Astrocyte (in vitro differentiated cells and primary cell): ENCODE data around the gene STON2. TPM values are rescaled to one million over a fixed set of nuclear protein-coding genes. Genes with fewer than 3 reads are reported as not detected.

Experiments
- DNase-seq: peaks from one replicate; pipeline ENCODE4 v3.0.0-alpha.2; 2010; ENCODE audit warnings: low read depth
- FAIRE-seq: peaks from 2 replicates; lab custom pipeline; 2011; peaks lifted over from hg19 to GRCh38; lab: Jason Lieb, UNC
- H2AFZ ChIP-seq: 2 replicates; pipeline ENCODE4 v1.6.0; 2012; ENCODE audit warnings: low read depth, low read length, inconsistent platforms
- H3K27ac ChIP-seq: 2 replicates; pipeline ENCODE4 v1.5.1; 2011; ENCODE audit warnings: low read depth, low read length, inconsistent platforms
- H3K27me3 ChIP-seq: 2 replicates; pipeline ENCODE4 v1.6.0; 2011; ENCODE audit warnings: low read length, inconsistent platforms; ENCODE audit not compliant: insufficient read depth
- H3K36me3 ChIP-seq: 2 replicates; pipeline ENCODE4 v1.5.1; 2011; ENCODE audit warnings: low read length, inconsistent platforms; ENCODE audit not compliant: insufficient read depth
- H3K4me1 ChIP-seq: 2 replicates; pipeline ENCODE4 v1.5.1; 2011; ENCODE audit warnings: low read length, inconsistent platforms; ENCODE audit not compliant: insufficient read depth
- H3K4me2 ChIP-seq: 2 replicates; pipeline ENCODE4 v1.6.0; 2012; ENCODE audit warnings: low read length, inconsistent platforms
- H3K4me3 ChIP-seq: 2 replicates; pipeline ENCODE4 v1.5.1; 2011; ENCODE audit warnings: low read depth, mild to moderate bottlenecking, low read length, inconsistent platforms; ENCODE audit not compliant: insufficient read depth
- H3K79me2 ChIP-seq: 2 replicates; pipeline ENCODE4 v1.6.0; 2012; ENCODE audit warnings: mild to moderate bottlenecking, low read length, inconsistent platforms; ENCODE audit not compliant: insufficient read depth
- H3K9ac ChIP-seq: 2 replicates; pipeline ENCODE4 v1.6.0; 2012; ENCODE audit warnings: mild to moderate bottlenecking, low read length, inconsistent platforms
- H3K9me3 ChIP-seq: 2 replicates; pipeline ENCODE4 v1.5.1; 2012; ENCODE audit warnings: low read depth, mild to moderate bottlenecking, low read length, inconsistent platforms; ENCODE audit not compliant: insufficient read depth
- H4K20me1 ChIP-seq: 2 replicates; pipeline ENCODE4 v1.6.0; 2012; ENCODE audit warnings: low read length, inconsistent platforms; ENCODE audit not compliant: insufficient read depth
- H3K27ac Mint-ChIP-seq: one replicate; pipeline ENCODE4 v1.8.0; 2021; ENCODE audit warnings: mild to moderate bottlenecking, mixed read lengths; ENCODE audit not compliant: unreplicated experiment
- H3K27me3 Mint-ChIP-seq: one replicate; pipeline ENCODE4 v1.8.0; 2021; ENCODE audit warnings: low read depth, mixed read lengths; ENCODE audit not compliant: unreplicated experiment
- H3K36me3 Mint-ChIP-seq: one replicate; pipeline ENCODE4 v1.8.0; 2021; ENCODE audit warnings: low read depth, mixed read lengths; ENCODE audit not compliant: unreplicated experiment
- H3K4me1 Mint-ChIP-seq: one replicate; pipeline ENCODE4 v1.8.0; 2021; ENCODE audit warnings: low read depth, mixed read lengths; ENCODE audit not compliant: unreplicated experiment
- H3K4me3 Mint-ChIP-seq: one replicate; pipeline ENCODE4 v1.8.0; 2021; ENCODE audit warnings: mild to moderate bottlenecking, moderate library complexity, mixed read lengths; ENCODE audit not compliant: unreplicated experiment
- H3K9me3 Mint-ChIP-seq: one replicate; pipeline ENCODE4 v1.8.0; 2021; ENCODE audit warnings: mild to moderate bottlenecking, mixed read lengths; ENCODE audit not compliant: unreplicated experiment
- CTCF ChIP-seq: IDR thresholded peaks from 2 replicates; pipeline ENCODE4 v1.5.1; 2011; ENCODE audit warnings: low read depth, mild to moderate bottlenecking, inconsistent platforms, low read length, moderate library complexity; ENCODE audit not compliant: insufficient read depth
- EZH2 ChIP-seq: IDR thresholded peaks from 2 replicates; pipeline ENCODE4 v1.6.1; 2012; ENCODE audit warnings: mild to moderate bottlenecking, low read length, inconsistent platforms; ENCODE audit not compliant: insufficient read depth
- total RNA-seq: library from RNA; stranded (reverse); gene quantifications from 2 replicates; pipeline ENCODE4 v1.2.1, GENCODE V29; 2021

STON2 gene
- total RNA-seq, 1 donor from 2014 or later, result 52.9 TPM

GRCh38 chr14:81261176-81261575 lies 138.9 kb downstream of the STON2 start:
- Mint-ChIP-seq H3K27ac (no peak overlapping the region), H3K27me3 (no peaks in the 10 kb centered on the region), H3K9me3 (no peaks in the 10 kb centered on the region), H3K4me1 (peaks cover 16% of the 10 kb centered on the region), H3K36me3 (peaks cover 8% of the 10 kb centered on the region), H3K4me3 (no peak overlapping the region)
- H3K4me1 ChIP-seq, result no peaks in the 10 kb centered on the region
- no peak overlapping the region for H3K4me3 ChIP-seq
- no peaks in the 10 kb centered on the region for H3K36me3 ChIP-seq
- DNase-seq (peak; percentile 8), FAIRE-seq (no peak)
- H3K9ac ChIP-seq, result no peak overlapping the region
- no peak overlapping the region for H2AFZ ChIP-seq
- no peaks in the 10 kb centered on the region for H3K79me2 ChIP-seq
- H4K20me1 ChIP-seq, result no peaks in the 10 kb centered on the region
- H3K4me2 ChIP-seq, result no peak overlapping the region
- H3K27ac ChIP-seq, result no peak overlapping the region
- TF ChIP-seq EZH2, result no peak
- H3K9me3 ChIP-seq, result no peaks in the 10 kb centered on the region
- no peaks in the 10 kb centered on the region for H3K27me3 ChIP-seq

GRCh38 chr14:81260732-81261131 lies 139.4 kb downstream of the STON2 start:
- H3K27ac ChIP-seq, result no peak overlapping the region
- H4K20me1 ChIP-seq, result no peaks in the 10 kb centered on the region
- Mint-ChIP-seq H3K9me3 (no peaks in the 10 kb centered on the region), H3K27me3 (no peaks in the 10 kb centered on the region), H3K27ac (no peak overlapping the region), H3K4me3 (no peak overlapping the region), H3K4me1 (peaks cover 18% of the 10 kb centered on the region), H3K36me3 (peaks cover 7% of the 10 kb centered on the region)
- DNase-seq (peak; percentile 28), FAIRE-seq (no peak)
- no peak overlapping the region for H3K4me2 ChIP-seq
- no peaks in the 10 kb centered on the region for H3K79me2 ChIP-seq
- TF ChIP-seq CTCF (no peak), EZH2 (no peak)
- no peak overlapping the region for H2AFZ ChIP-seq
- H3K4me1 ChIP-seq, result no peaks in the 10 kb centered on the region
- H3K4me3 ChIP-seq, result no peak overlapping the region
- H3K9ac ChIP-seq, result no peak overlapping the region
- no peaks in the 10 kb centered on the region for H3K27me3 ChIP-seq
- H3K36me3 ChIP-seq, result no peaks in the 10 kb centered on the region
- H3K9me3 ChIP-seq, result no peaks in the 10 kb centered on the region

- Histone ChIP-seq H3K79me2 (no peaks in the 10 kb centered on the region), H2AFZ (no peak overlapping the region), H3K4me2 (no peak overlapping the region), H3K9me3 (no peaks in the 10 kb centered on the region), H3K27me3 (no peaks in the 10 kb centered on the region), H3K36me3 (no peaks in the 10 kb centered on the region), H4K20me1 (no peaks in the 10 kb centered on the region), H3K4me1 (no peaks in the 10 kb centered on the region), H3K4me3 (no peak overlapping the region), H3K9ac (no peak overlapping the region), H3K27ac (no peak overlapping the region)
- Mint-ChIP-seq H3K9me3 (no peaks in the 10 kb centered on the region), H3K4me1 (peaks cover 21% of the 10 kb centered on the region), H3K36me3 (peaks cover 10% of the 10 kb centered on the region), H3K4me3 (no peak overlapping the region), H3K27ac (no peak overlapping the region), H3K27me3 (no peaks in the 10 kb centered on the region)
- FAIRE-seq (no peak), DNase-seq (no peak)
- TF ChIP-seq CTCF (no peak), EZH2 (no peak)
Measured at GRCh38 chr14:81256289-81256960, 143.7 kb downstream of the STON2 start.
